Right atrium auricular region (tissue), 2 donors: Measurements from ENCODE around the gene FOXL3. TPM values are rescaled to one million over a fixed set of nuclear protein-coding genes. Genes with fewer than 3 reads are reported as not detected.

ENCODE experiments used
- DNase-seq: peaks from one replicate; pipeline ENCODE4 v3.0.0-alpha.2; 2019; ENCODE audit warnings: low spot score
- H3K27ac ChIP-seq, 2 donors: fragments of 200-600 bp; sonication (generic); 1 replicate in 1 of 2; 2 replicates in 1 of 2; pipeline ENCODE4 v1.5.1; 2016 to 2019
- H3K27me3 ChIP-seq, 2 donors: fragments of 200-600 bp; sonication (generic); one replicate each; pipeline versions ENCODE4 v1.5.1 to v1.6.0; 2017 to 2019
- H3K36me3 ChIP-seq: fragments of 200-600 bp; sonication (generic); one replicate; pipeline ENCODE4 v1.5.1; 2016
- H3K4me1 ChIP-seq, 2 donors: fragments of 200-600 bp; sonication (generic); one replicate each; pipeline versions ENCODE4 v1.5.1 to v1.6.0; 2017 to 2019
- H3K4me3 ChIP-seq, 2 donors: fragments of 200-600 bp; sonication (generic); 1 replicate in 1 of 2; 2 replicates in 1 of 2; pipeline ENCODE4 v1.5.1; 2017 to 2019; ENCODE audit warnings: mild to moderate bottlenecking in 1 of 2, moderate library complexity in 1 of 2
- H3K9me3 ChIP-seq, 2 donors: fragments of 200-600 bp; sonication (generic); one replicate each; pipeline ENCODE4 v1.5.1; 2019
- total RNA-seq, 2 donors: library from RNA; depleted of rRNA; stranded (reverse); fragments of >200 nt; gene quantifications; one replicate each; pipeline ENCODE4 v1.1.0, GENCODE V29; 2016
- TF ChIP-seq, protein P1 (sequence below), 2 donors: fragments of 200-600 bp; sonication (generic); IDR thresholded peaks; one replicate each; pipeline ENCODE4 v1.5.1; 2019; ENCODE audit warnings: antibody characterized with exemption in 2 of 2

Gene FOXL3
- total RNA-seq, 2 donors from 2014 or later: not detected

DNA sequence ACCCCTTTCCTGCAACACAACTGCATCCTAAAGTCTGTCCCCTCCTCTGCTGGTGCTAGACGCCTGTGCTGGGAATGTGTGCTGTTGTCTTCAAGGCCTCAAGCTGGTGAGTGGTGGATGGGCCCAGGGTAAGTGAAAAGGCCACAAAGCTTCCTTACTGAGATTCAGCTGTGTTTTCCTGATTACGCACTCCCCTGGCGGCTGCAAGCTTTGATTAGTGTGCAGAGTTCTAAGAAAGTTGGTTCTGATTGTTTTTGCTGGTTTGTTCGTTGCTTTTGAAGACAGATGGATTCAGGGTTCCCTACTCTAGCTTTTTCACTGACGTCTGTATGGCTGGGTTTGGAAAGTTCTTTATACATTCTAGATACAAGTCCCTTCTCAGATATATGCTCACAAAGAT, 11.9 kb upstream of the FOXL3 start:
- H3K9me3 ChIP-seq: peaks cover 0 to 13% of the 10 kb centered on the region in 2 donors
- no peak overlapping the region for H3K27ac ChIP-seq
- no peaks in the 10 kb centered on the region for H3K27me3 ChIP-seq
- TF ChIP-seq, protein P1, sequence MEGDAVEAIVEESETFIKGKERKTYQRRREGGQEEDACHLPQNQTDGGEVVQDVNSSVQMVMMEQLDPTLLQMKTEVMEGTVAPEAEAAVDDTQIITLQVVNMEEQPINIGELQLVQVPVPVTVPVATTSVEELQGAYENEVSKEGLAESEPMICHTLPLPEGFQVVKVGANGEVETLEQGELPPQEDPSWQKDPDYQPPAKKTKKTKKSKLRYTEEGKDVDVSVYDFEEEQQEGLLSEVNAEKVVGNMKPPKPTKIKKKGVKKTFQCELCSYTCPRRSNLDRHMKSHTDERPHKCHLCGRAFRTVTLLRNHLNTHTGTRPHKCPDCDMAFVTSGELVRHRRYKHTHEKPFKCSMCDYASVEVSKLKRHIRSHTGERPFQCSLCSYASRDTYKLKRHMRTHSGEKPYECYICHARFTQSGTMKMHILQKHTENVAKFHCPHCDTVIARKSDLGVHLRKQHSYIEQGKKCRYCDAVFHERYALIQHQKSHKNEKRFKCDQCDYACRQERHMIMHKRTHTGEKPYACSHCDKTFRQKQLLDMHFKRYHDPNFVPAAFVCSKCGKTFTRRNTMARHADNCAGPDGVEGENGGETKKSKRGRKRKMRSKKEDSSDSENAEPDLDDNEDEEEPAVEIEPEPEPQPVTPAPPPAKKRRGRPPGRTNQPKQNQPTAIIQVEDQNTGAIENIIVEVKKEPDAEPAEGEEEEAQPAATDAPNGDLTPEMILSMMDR (IDR thresholded peaks at IDR 0.05): no peak
- H3K4me3 ChIP-seq: no peak overlapping the region
- no peak for DNase-seq
- no peaks in the 10 kb centered on the region for H3K4me1 ChIP-seq
- no peaks in the 10 kb centered on the region for H3K36me3 ChIP-seq

- no peak for DNase-seq
- no peak overlapping the region for H3K4me3 ChIP-seq
- H3K27me3 ChIP-seq: no peaks in the 10 kb centered on the region
- H3K36me3 ChIP-seq: no peaks in the 10 kb centered on the region
- H3K4me1 ChIP-seq: no peaks in the 10 kb centered on the region
- H3K9me3 ChIP-seq: no peaks in the 10 kb centered on the region
- no peak overlapping the region for H3K27ac ChIP-seq
- TF ChIP-seq, protein P1 (IDR thresholded peaks at IDR 0.05): no peak
These were observed 10.1 kb upstream of the FOXL3 start for GRCh38 chr7:279821-280220.

DNA sequence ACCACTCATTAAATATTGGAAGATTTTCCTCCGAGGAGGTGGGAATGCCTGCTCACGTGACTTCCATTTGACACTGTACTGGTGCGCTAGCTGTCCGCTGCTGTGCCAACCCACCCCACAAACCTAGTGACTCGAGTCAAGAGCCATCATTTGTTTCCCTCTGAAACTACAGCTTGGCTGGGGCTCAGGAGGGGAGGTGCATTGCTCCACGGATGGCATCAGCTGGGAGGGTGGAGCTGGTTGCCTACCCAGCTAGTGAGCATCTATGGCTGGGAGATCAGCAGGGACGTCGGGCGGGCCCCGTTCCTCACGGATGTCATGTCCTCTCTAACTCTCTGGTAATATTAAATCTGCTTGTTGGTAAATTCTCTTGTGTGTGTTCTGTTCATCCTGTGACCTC, 9.5 kb upstream of the FOXL3 start:
- Histone ChIP-seq H3K4me1 (no peaks in the 10 kb centered on the region), H3K27me3 (no peaks in the 10 kb centered on the region), H3K4me3 (no peak overlapping the region), H3K36me3 (no peaks in the 10 kb centered on the region), H3K27ac (no peak overlapping the region), H3K9me3 (no peaks in the 10 kb centered on the region)
- no peak for DNase-seq
- TF ChIP-seq, protein P1 (IDR thresholded peaks at IDR 0.05): no peak

DNA sequence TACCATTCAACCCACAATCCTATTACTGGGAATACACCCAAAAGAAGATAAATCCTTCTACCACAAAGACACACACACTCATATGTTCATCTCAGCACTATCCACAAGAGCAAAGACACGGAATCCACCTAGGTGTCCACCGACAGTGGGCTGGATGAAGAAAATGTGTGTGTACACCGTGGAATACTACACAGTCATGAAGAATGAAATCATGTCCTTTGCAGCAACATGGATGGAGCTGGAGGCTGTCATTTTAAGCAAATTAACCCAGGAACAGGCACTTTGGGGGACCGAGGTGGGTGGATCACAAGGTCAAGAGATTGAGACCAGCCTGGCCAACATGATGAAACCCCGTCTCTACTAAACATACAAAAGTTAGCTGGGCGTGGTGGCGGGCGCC, 8.3 kb upstream of the FOXL3 start:
- H3K27me3 ChIP-seq: no peaks in the 10 kb centered on the region
- no peaks in the 10 kb centered on the region for H3K36me3 ChIP-seq
- TF ChIP-seq, protein P1 (IDR thresholded peaks at IDR 0.05): no peak
- DNase-seq: no peak
- no peaks in the 10 kb centered on the region for H3K4me1 ChIP-seq
- H3K27ac ChIP-seq: no peak overlapping the region
- no peaks in the 10 kb centered on the region for H3K9me3 ChIP-seq
- no peak overlapping the region for H3K4me3 ChIP-seq

DNA sequence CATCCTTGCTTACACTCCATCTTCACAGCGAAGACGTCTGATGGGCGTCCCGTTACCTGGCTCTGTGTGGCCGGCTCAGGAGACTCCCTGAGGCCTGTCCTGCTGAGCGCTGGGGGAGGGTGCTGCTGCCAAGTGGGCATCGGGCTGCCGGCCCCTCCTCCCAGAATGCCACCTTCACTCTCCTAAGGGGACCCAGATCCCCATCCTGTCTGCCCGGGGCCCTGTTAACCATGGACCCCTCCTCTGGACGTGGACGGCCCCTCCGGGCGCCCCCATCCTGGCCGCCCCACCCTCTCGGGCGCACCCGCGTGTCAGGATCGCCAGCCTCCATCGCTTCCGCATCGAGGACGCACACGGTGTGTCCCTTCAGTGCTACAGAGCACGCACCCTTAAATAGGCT, 7.3 kb upstream of the FOXL3 start:
- H3K4me3 ChIP-seq: no peak overlapping the region
- no peaks in the 10 kb centered on the region for H3K36me3 ChIP-seq
- no peak overlapping the region for H3K27ac ChIP-seq
- no peaks in the 10 kb centered on the region for H3K9me3 ChIP-seq
- no peaks in the 10 kb centered on the region for H3K27me3 ChIP-seq
- no peak for DNase-seq
- no peaks in the 10 kb centered on the region for H3K4me1 ChIP-seq
- TF ChIP-seq, protein P1 (IDR thresholded peaks at IDR 0.05): no peak
